T-helper 1 cell (primary cell): Measurements from ENCODE around the gene RBM15B.
"Not testable (repeated sequence)": the region's sequence is repeated elsewhere in the genome, so short reads cannot be mapped to it uniquely, and the experiment has no call there.

Experiments used
- DNase-seq, 5 donors: peaks; one replicate each; pipeline ENCODE4 v3.0.0-alpha.2; 2012 to 2020

RBM15B gene

DNA sequence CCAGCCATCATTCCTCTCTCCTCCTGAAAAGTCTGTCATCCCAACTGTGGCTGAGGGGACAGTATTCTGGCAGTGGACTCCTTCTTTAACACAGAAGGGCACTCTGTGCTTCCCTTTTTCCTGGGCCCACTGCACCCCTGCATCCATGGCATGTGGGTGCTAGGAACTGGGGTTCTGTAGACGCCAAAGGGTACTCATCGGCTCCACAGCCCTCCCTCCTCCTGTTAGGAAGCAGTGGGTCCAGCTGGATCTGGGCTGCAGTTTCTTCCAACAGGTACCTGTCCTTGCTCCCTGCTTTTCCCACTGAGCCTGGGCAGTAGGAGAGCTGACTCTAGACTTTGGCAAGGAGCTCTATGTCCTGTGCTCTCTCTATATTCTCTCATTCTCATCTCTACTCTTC, 12.4 kb upstream of the RBM15B start:
- no peak for DNase-seq

DNA sequence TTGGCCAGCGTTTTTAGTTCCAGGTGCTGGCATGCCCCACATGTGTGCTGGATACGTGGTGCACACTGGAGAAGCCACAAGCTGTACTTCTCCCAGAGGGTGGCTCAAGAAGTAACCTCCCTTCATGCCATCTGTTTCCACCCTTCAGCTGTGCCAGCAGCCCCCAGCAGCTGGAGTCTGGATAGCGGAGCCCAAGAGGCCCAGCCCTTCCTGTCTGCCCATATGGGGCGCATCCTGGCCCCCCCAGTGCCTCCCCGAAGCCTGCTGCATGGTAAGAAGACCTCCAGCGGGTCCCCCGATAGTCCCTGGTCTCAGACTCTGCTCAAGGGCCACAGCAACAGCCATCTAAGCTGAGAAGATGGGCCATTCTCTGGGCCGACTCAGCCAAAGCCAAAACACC, 11.8 kb upstream of the RBM15B start:
- DNase-seq = no peak

DNA sequence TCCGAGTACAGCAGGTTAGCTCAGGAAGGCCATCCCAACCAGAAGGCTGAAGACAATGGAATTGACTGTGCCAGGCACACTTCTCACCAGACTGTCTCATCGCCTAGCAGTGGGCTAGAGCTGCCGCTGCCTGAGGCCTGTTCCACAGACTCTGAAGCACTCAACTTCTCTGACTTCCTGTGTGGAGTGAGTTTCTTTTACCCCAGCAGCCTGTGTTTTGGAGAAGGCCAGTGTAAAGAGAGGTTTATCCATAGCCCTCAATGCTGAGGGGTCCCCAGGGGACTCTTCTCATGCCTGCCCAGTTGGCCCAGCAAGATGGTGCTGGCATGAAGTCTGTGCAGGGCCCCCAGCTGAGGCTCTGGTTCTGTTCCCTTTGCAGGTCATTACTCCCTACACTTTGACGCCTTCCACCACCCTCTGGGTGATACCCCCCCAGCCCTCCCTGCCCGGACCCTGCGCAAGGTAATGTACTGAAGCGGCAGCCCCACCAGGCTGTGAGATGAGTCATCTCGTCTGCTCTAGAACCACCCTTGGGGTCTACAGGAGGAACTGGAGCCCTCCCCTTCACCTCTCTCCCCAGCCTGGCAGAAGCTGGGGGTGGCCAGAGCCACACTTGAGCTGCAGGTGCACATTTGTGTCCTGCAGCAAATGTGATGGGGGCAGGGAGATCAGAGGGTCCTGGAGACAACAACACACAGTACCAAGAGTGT, 11.2 kb upstream of the RBM15B start:
- DNase-seq = no peak

DNA sequence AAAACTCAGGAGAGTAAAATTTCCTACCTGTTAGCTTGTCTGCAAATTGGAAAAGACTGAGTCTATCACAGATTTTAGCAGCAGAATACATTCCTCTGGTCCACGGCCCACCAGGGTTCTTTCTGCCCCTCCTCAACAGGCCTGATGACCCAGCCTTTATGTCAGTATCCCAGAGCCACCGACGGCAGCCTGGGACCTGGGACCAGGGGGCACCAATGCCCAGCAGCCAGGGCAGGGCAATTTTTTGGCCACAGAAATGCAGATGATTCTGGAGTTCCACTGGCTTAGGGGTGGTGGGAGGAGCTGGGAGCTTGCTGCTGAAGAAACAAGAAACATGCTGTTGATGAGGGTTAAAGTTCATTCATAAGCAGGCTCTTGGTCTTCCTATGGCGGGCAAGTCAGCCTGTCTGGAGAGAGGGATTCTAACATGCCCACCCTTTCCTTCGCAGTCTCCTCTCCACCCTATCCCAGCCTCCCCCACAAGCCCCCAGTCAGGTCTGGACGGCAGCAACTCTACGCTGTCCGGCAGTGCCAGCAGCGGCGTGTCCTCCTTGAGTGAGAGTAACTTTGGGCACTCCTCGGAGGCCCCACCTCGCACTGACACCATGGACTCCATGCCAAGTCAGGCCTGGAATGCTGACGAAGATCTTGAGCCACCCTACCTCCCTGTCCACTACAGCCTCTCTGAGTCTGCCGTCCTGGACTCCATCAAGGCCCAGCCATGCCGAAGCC, 10.3 kb upstream of the RBM15B start:
- DNase-seq = no peak

DNA sequence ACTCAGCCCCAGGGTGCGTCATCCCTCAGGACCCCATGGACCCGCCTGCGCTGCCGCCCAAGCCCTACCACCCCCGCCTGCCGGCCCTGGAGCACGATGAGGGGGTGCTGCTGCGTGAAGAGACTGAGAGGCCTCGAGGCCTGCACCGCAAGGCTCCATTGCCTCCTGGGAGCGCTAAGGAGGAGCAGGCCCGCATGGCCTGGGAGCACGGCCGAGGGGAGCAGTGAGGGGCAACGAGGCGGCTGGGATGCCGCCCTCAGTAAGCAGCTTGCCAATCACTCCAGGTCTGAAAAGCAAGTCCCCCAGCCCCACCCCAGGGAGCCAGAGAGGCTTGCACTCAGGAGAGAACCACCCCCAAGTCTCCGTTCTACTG, 9.8 kb upstream of the RBM15B start:
- no peak for DNase-seq

DNA sequence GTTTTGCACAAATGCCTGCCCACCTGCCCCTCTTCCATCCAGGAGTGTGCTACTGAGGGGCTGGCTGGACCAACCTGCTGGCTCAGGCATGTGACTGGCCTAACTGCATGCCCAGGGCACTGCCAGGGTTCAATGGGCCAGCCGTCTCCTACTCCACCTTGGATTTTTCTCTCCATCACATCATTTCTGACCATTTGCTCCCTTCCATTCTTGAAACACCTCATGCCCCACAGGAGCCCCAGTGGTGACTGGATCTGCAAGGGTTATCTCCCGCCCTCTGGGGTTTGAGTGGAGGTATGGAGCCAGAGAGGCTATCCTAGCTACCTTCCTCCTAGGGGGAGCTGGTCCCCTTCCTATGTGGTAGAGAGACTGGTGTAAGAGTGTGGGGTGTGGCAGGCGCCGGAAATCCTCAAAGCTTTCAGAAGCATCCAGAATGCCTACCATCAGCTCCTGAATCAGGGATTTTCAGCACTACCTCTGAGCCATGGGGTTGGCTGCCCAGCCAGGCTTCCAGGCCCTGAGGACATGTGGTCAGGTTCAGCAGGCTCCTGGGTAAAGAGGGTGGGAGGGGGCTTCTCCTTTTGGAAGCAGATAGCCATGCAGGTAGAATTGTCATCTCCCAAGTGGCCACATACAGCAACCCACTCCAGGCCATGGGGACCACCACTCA, 8.9 kb upstream of the RBM15B start:
- no peak for DNase-seq

DNA sequence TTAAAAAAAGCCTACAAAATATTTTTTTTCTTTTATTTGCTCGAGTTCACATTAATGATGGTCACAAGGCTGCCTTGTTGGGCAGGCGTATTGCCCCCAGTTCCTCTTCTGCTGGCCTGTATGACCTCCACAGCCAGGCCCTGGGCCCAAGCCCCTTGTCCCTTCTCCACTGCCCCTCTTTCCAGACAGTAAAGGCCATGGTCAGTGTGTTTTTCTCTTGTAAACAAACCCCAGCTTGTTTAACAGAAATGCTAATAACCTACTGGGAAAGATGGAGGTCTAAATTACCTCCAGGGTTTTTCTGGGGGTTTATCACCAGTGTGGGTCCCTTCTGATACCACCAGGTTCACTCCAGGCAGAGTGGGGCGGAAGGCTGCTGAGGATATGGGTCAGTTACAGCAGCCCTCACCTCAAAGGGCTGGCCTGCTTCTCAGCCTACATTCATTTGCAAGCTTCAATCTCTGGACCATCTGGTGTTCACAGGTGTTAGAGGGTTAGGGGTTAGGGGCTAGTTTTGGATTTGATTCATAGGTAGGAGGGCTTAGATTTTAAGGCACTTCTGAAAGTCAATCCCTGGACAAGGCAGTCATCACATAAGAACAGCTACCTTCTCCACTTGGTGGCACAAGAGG, 8.0 kb upstream of the RBM15B start:
- no peak for DNase-seq

DNA sequence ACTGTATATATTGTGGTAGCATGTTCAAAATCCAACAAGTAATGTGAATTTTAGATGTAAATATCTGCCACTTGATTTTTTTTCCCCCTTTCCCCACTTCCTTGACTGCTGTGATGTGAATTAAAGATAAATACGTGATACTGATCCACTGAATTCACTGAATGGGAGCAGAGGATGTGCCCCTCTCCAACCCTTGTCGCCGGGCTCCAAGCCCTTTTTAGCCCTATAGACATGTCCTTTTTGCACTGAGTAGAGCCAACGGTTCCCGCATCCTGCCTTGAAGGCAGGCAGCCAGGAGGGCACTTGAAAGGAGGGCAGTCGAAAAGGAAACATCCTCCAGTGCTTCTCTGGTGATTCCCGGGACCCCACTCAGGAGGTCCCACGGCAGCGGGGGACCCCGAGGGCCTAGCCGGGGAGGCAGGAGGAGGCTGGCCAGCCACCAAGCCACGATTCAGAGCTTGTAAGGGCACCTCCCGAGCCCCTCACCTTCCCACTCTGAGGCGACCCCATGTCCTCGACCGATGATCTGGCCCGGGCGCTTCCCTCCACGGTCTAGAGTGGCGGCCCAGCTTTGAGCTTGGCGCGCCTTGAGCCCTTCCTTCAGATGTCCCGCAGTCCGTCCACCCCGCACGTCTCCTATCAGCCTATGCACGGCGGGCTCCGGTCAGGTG, 6.9 kb upstream of the RBM15B start:
- DNase-seq = peak in 1 of 5 donors; percentile 42

DNA sequence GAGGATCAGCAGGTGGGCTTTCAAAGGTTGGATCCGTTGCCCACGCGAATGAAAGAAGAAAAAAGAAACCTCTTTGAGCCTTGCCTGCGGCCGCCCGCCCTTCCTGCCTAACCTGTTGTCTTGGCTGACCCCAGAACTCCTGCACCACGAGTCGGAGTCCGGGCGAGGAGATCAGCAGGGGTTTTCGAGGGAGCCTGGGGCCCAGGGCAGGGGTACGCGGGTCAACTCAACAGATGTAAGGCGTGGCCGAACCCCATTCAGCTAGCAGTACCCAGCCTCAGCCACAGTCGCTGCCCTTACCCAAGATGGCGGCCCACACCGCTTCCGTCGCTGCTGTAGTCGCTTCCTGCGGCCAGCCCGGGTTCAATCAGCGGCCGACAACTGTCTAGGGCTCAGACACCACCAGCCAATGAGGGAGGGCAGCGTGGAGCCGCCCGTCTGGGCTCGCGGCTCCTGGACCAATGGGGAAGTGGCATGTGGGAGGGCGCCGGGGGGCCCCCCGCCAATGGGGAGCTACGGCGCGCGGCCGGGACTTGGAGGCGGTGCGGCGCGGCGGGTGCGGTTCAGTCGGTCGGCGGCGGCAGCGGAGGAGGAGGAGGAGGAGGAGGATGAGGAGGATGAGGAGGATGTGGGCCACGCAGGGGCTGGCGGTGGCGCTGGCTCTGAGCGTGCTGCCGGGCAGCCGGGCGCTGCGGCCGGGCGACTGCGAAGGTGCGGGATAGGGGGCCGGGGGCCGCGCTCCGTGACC, 6.2 kb upstream of the RBM15B start, which contains the start of gene MANF:
Gene MANF, plus strand, starts transcription at position 566 of the 748 bp plus-strand sequence. Its CDS starts 52 bp downstream, at position 618.
- DNase-seq = peak; percentile 96 to 99 (median 96)

DNA sequence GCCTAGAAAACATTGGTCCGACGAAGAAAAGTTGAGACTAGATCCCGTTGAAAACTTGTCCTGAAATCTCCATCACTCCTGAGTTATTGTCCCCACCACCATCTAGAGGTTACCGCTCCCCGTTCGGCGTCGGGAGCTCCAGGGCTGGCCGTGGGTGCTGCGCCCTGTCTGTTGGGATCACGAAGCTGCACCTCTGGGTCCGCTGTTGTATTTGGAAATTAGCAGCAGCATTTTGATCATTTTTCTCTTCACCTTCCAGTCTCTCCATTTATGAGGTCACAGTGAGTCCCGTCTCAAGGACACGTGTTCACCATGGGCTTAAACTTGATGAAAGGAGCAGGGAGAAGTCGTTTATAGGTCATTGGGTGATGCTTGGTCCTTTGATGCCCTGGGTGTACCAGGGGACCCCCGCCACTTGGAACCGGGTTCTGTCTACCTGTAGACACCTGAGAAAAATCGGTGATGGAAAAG, 5.4 kb upstream of the RBM15B start:
- no peak for DNase-seq

DNA sequence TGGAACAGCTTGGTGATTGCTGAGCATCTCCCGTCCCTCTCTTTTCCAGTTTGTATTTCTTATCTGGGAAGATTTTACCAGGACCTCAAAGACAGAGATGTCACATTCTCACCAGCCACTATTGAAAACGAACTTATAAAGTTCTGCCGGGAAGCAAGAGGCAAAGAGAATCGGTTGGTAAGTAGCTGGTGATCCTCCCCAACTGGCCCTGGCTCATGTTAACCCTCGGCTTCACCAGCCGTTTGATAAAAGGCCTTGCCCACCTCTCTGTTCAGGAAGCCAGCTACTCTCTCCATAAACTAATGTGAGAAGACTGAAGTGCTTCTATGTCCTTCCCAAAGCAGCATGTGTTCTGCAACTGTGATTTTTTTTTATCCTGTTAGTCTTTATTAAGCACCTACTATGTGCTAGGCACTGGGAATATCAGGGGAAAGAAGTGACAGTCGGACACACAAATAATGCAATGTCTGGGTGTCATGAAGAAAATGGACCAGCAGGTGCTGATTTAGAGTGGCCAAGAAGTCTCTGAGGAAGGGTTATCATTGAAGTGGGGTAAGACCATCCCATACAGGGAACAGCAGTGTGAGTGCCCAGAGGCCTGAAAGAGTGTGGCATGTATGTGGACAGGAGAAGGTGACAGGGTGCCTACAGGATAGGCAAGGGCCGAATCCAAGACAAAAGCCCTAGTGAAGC, 4.8 kb upstream of the RBM15B start:
- no peak for DNase-seq

DNA sequence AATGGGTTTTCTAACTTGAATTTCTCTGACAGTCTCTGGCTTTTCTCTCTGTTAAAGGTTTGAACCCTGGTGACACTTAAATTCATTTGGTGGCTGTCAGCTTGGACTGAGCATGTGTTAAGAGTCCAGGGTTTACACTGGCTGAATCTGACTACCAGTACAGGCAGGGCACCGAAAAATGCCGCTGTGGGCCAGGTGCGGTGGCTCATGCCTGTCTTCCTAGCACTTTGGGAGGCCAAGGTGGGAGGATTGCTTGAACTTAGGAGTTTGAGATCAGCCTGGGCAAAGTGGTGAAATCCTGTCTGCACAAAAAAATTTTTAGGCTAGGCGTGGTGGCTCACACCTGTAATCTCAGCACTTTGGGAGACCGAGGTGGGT, 4.2 kb upstream of the RBM15B start:
- DNase-seq = no peak

DNA sequence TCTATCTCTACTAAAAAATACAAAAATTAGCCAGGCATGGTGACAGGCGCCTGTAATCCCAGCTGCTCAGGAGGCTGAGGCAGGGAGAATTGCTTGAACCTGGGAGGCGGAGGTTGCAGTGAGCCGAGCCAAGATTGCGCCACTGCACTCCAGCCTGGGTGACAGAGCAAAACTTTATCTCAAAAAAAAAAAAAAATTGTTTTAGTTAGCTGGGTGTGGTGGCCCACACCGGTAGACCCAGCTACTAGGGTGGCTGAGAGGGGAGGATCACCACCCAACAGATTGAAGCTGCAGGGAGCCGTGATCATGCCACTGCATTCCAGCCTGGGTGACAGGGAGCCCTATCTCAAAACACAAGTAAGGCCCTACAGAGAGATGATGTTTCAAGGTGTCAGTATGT, 3.8 kb upstream of the RBM15B start:
- DNase-seq = not testable (repeated sequence)

DNA sequence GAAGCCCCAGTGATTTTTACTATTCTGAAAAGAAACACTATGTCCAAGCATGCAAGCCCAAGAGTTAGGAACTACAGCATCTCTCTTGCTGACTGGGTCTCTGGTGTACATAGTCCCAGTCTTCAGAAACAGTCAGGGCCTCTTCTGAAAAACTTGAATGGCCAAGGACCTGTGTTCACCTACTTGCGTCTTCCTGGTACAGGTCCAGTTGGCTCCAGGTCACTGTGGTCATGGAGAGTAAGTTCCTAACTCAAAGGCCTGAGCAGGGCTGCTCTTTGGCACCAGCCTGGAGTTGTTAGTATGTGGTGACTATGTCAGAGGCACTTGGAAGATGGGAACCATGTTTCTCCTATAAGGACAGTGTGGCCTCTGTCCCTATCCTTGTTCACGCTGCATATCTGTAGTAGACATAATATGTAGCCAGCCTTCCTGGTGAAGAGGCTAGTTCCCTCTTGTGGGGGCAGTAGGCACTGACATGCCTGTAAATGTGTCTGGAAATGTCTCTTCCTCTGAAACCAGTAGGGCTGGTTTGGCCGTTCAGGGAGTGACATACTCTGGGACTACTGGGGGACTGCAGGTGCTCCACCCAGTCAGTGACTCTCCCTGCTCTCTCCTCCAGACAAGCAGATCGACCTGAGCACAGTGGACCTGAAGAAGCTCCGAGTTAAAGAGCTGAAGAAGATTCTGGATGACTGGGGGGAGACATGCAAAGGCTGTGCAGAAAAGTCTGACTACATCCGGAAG, 2.6 kb upstream of the RBM15B start:
- DNase-seq = no peak

DNA sequence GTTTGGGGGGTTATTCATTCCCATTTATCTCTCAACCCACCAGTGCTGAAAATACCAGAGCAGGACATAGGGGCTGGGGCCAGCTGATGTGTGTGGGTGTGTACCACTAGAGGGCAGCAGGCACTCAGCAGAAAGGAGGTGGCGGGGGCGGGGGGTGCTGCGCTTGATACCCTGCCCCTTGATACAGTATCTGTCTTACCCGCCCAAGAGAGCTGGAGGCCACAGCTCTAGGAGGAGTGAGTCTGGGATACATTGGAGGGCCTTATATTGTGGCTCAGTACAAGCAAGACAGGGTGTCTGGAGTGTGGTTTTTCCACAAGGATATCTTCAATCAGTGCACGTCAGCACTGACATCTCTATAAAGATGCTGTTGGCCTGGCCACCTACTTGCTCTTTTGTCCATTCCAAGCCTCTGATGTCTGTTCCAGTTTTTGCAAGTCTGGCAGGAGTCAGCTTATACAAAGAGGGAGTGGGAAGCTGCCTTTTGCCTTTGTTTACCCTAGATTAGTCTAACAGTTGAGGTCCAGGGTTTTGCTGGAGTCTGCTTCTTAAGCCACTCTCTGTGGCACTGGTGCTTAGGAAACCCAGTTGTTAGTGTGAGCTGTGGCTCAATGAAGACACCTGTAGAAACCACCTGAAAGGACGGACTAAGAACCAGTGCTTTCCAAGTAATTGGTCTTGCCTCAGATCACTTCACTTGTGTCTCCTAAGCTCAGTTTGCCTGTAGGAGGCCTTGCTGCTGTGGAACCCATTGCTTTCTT, 1.5 kb upstream of the RBM15B start:
- peak in 4 of 5 donors; percentile 49 to 56 (median 52) for DNase-seq

DNA sequence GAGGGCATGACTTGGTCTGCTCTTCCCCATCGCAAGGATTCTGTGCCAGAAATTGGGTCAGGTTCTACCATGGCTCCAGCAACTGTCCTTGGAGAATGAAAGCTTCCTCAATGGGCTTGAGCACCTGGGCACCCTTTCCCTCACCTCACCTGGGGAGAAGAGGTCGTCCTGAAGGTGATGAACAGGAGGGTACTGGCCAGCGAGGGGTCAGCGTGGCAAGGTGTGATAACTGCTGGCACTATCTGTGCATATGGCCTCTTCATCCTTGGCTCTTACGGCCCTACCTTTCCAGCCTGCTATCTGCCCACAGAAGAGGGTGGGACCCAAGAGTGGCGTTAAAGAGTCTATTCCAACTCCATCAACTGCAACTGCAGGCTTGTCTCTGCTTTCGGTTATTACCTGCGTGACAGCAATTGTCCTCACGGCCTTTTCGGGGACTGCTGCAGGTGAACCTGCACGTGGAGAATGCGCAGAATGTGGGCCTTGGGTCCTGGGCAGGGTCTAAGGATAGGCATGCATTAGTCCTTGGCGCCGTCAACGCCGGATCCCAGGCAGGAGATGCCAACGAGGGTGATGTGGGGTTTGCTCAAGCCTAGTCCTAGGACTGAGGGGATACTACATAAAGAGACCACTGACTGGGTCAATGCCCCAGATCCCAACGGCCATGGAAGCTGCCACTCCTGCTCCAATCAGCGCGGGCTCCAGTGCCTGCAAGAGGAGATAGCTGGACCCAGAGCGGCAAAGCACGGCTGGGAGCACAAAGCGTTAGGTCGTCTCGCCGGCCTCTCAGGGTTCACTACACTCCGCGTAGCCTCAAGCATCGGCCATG, 625 bp upstream of the RBM15B start:
- no peak for DNase-seq

DNA sequence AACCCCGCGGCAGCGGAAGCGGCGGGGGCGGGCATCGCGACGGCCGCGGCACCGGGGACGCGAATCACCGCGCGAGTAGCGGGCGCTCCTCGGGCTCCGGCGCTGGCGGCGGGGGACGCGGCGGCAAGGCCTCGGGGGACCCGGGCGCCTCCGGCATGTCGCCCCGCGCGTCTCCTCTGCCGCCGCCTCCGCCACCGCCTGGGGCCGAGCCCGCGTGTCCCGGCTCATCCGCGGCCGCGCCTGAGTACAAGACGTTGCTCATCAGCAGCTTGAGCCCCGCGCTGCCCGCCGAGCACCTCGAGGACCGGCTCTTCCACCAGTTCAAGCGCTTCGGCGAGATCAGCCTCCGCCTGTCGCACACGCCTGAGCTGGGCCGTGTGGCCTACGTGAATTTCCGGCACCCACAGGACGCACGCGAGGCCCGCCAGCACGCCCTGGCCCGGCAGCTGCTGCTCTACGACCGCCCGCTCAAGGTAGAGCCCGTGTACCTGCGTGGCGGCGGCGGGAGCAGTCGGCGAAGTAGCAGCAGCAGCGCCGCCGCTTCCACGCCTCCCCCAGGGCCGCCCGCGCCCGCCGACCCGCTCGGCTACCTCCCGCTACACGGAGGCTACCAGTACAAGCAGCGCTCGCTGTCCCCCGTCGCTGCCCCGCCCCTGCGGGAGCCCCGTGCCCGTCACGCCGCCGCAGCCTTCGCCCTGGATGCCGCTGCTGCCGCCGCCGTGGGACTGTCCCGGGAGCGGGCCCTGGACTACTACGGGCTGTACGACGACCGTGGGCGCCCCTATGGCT, 675 bp downstream of the RBM15B start:
- DNase-seq = peak in 4 of 5 donors; percentile 37 to 64 (median 51)
